Measurements from ENCODE around the gene ANXA9.

ANXA9 gene

DNA sequence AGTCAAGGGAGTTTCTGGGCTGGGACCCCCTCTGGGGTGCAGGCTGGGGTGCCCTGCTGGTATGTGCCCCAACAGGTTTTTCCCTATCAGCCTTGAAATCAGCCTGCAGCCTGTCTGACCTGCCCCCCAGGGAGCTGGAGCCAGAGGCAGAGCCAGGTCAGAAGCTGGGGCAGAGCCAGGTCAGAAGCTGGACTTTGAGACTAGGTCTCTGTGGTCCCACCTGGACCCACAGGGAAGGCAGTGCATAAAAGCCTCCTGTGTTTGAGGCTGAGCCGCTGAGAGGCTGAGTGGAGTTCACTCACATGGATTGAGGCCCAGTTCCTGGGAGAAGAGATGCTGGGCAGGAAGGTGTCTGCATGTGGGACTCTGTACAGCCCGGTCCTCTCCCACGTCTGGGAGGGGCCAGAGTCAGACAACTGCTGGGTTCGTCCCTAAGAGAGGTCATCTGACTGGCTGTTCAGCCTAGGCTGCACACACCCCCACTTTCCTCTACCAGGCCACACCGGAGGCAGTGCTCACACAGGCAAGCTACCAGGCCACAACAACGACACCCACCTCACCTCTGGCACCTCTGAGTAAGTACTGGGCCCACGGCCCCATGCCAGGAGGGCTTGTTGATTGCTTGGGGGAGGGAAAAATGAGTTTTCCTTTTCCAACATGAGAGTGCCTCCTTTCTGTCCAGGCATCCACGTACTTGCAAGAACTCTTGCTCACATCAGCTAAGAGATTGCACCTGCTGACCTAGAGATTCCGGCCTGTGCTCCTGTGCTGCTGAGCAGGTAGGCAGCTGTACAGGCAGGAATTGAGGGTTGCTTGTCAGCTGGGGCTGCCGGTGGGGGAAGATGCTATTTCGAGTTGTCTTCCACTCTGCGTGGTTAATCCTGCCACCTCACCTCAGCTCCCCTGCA, at the start of gene ANXA9 (continued):
- TF ChIP-seq MEIS1 (CRISPR knock-in tag; IDR thresholded peaks at IDR 0.05; ENCODE audit: borderline replicate concordance): no peak
- no peak for TF ChIP-seq ZNF19 (tag by site-specific recombination; IDR thresholded peaks at IDR 0.05; ENCODE audit: low read depth)
- peak; percentile 97 for TF ChIP-seq ZNF341 (tag by site-specific recombination; IDR thresholded peaks at IDR 0.05; ENCODE audit: low read depth)
- TF ChIP-seq, protein P1, sequence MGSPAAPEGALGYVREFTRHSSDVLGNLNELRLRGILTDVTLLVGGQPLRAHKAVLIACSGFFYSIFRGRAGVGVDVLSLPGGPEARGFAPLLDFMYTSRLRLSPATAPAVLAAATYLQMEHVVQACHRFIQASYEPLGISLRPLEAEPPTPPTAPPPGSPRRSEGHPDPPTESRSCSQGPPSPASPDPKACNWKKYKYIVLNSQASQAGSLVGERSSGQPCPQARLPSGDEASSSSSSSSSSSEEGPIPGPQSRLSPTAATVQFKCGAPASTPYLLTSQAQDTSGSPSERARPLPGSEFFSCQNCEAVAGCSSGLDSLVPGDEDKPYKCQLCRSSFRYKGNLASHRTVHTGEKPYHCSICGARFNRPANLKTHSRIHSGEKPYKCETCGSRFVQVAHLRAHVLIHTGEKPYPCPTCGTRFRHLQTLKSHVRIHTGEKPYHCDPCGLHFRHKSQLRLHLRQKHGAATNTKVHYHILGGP (tag by site-specific recombination; IDR thresholded peaks at IDR 0.05): no peak
- TF ChIP-seq ZNF48 (tag by site-specific recombination; IDR thresholded peaks at IDR 0.05): no peak
- TF ChIP-seq HOXC10 (CRISPR knock-in tag; IDR thresholded peaks at IDR 0.05): no peak
- TF ChIP-seq ZNF488 (tag by site-specific recombination; IDR thresholded peaks at IDR 0.05): no peak
- TF ChIP-seq ZNF610 (tag by site-specific recombination; IDR thresholded peaks at IDR 0.05; ENCODE audit: borderline replicate concordance): no peak
- 0 out of 2 replicates have a peak, but pooled peaks have one; percentile 12 for TF ChIP-seq SP3 (tag by site-specific recombination; IDR thresholded peaks at IDR 0.05)

DNA sequence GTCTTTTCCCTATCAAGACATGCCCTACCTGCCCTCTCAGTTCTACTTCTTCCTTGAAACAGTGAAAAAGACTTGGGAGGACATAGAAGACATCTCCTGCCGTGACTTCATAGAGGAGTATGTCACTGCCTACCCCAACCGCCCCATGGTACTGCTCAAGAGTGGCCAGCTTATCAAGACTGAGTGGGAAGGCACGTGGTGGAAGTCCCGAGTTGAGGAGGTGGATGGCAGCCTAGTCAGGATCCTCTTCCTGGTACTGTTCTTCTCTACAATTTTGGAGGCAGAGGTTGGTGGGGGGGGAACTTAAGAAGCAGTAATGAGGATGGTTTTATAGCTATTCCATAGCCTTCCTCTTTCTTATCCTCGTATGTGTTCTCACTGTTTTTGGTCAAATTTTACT, 37.2 kb upstream of the ANXA9 start:
- ChIA-PET POLR2A (no interaction called here), CTCF (interaction anchor here (0.6 kb wide), 1 partner anchor 476 kb away, joined by 3 read pairs; no protein-coding TSS in a partner anchor)
- Histone ChIP-seq H3K36me3 (ENCODE audit: control insufficient read depth in 2 of 2, insufficient read depth in 1 of 2, low read length in 2 of 2) (peaks cover 84 to 95% of the 10 kb centered on the region in 2 experiments), H3K4me3 (ENCODE audit: low read depth, low read length) (no peak overlapping the region), H3K27ac (ENCODE audit: extremely low read depth, low read depth, low read length) (no peak overlapping the region), H3K4me1 (ENCODE audit: control insufficient read depth, insufficient read depth, low read length) (no peaks in the 10 kb centered on the region), H3K9me3 (ENCODE audit: control insufficient read depth, insufficient read depth, low read depth, low read length) (no peaks in the 10 kb centered on the region)
- TF ChIP-seq ZNF600 (tag by site-specific recombination; IDR thresholded peaks at IDR 0.05): no peak
- no peak for TF ChIP-seq KLF1 (tag by site-specific recombination; IDR thresholded peaks at IDR 0.05)
- TF ChIP-seq ZNF514 (tag by site-specific recombination; IDR thresholded peaks at IDR 0.05): no peak
- no peak for TF ChIP-seq ZBTB1 (tag by site-specific recombination; IDR thresholded peaks at IDR 0.05)
- TF ChIP-seq PRDM1 (tag by site-specific recombination; IDR thresholded peaks at IDR 0.05): no peak
- no peak for TF ChIP-seq MYNN (tag by site-specific recombination; IDR thresholded peaks at IDR 0.05; ENCODE audit: borderline replicate concordance)
- TF ChIP-seq KLF9 (tag by site-specific recombination; IDR thresholded peaks at IDR 0.05; ENCODE audit: low read depth): no peak
- no peak for TF ChIP-seq ZNF624 (tag by site-specific recombination; IDR thresholded peaks at IDR 0.05)
- no peak for TF ChIP-seq ZNF747 (tag by site-specific recombination; IDR thresholded peaks at IDR 0.05)
- no peak for TF ChIP-seq ZIC2 (tag by site-specific recombination; IDR thresholded peaks at IDR 0.05)
- TF ChIP-seq ZBTB7A (tag by site-specific recombination; IDR thresholded peaks at IDR 0.05; ENCODE audit: low read depth): no peak
- no peak for TF ChIP-seq ZNF580 (tag by site-specific recombination; IDR thresholded peaks at IDR 0.05)
- no peak for TF ChIP-seq ZNF354C (tag by site-specific recombination; IDR thresholded peaks at IDR 0.05; ENCODE audit: borderline replicate concordance, low read depth)
- TF ChIP-seq ZNF701 (tag by site-specific recombination; IDR thresholded peaks at IDR 0.05): no peak
- TF ChIP-seq ZFP3 (tag by site-specific recombination; IDR thresholded peaks at IDR 0.05; ENCODE audit: low read depth): no peak
- no peak for TF ChIP-seq ZFHX2 (tag by site-specific recombination; conservative IDR thresholded peaks at IDR 0.05)
- TF ChIP-seq GLI2 (tag by site-specific recombination; IDR thresholded peaks at IDR 0.05; ENCODE audit: borderline replicate concordance, low read depth): no peak
